Measurements from ENCODE around the gene WASF2.
"Not testable (repeated sequence)": the region's sequence is repeated elsewhere in the genome, so short reads cannot be mapped to it uniquely, and the experiment has no call there.

Gene WASF2

GRCh38 chr1:27492796-27493195 is 2.8 kb upstream of the WASF2 start:
- DNase-seq: no peak

GRCh38 chr1:27491748-27492700 is 2.1 kb upstream of the WASF2 start:
- DNase-seq: no peak

GRCh38 chr1:27489501-27489972 is 430 bp downstream of the WASF2 start:
- DNase-seq: no peak

GRCh38 chr1:27487966-27488884 is 1.7 kb downstream of the WASF2 start:
- DNase-seq: no peak

- no peak for DNase-seq
Observed at GRCh38 chr1:27485363-27485762, 4.6 kb downstream of the WASF2 start.

GRCh38 chr1:27483659-27484058 is 6.3 kb downstream of the WASF2 start:
- no peak for DNase-seq

GRCh38 chr1:27481994-27482620 is 7.9 kb downstream of the WASF2 start:
- DNase-seq: no peak

GRCh38 chr1:27478098-27478497 is 11.9 kb downstream of the WASF2 start:
- no peak for DNase-seq

- no peak for DNase-seq
Observed at GRCh38 chr1:27476237-27476636, 13.7 kb downstream of the WASF2 start.

- DNase-seq: no peak
Observed at GRCh38 chr1:27475720-27476119, 14.2 kb downstream of the WASF2 start.

GRCh38 chr1:27473755-27474154 is 16.2 kb downstream of the WASF2 start:
- no peak for DNase-seq

- not testable (repeated sequence) for DNase-seq
Observed at GRCh38 chr1:27472098-27472497, 17.9 kb downstream of the WASF2 start.

GRCh38 chr1:27471477-27471876 is 18.5 kb downstream of the WASF2 start:
- no peak for DNase-seq

- DNase-seq: no peak
Observed at GRCh38 chr1:27469334-27469733, 20.6 kb downstream of the WASF2 start.

GRCh38 chr1:27468378-27468777 is 21.6 kb downstream of the WASF2 start:
- DNase-seq: not testable (repeated sequence)

GRCh38 chr1:27464926-27465647 is 24.9 kb downstream of the WASF2 start:
- DNase-seq: no peak

- not testable (repeated sequence) for DNase-seq
Observed at GRCh38 chr1:27463916-27464315, 26.1 kb downstream of the WASF2 start.

- not testable (repeated sequence) for DNase-seq
Observed at GRCh38 chr1:27458521-27458920, 31.4 kb downstream of the WASF2 start.

- DNase-seq: no peak
Observed at GRCh38 chr1:27455139-27455811, 34.7 kb downstream of the WASF2 start.

- DNase-seq: no peak
Observed at GRCh38 chr1:27454610-27455009, 35.4 kb downstream of the WASF2 start.

- no peak for DNase-seq
Observed at GRCh38 chr1:27451343-27451742, 38.6 kb downstream of the WASF2 start.

GRCh38 chr1:27448982-27449381 is 41.0 kb downstream of the WASF2 start:
- no peak for DNase-seq

Measured in NCI-H345 (cell line).